B cell (primary cell): ENCODE results near the gene MDK. TPM values are rescaled to one million over a fixed set of nuclear protein-coding genes. Genes with fewer than 3 reads are reported as not detected.
"Not testable (repeated sequence)": the region's sequence is repeated elsewhere in the genome, so short reads cannot be mapped to it uniquely, and the experiment has no call there.

ENCODE experiments used
- ATAC-seq: fragments of 200-7000 bp; cut with Tn5 transposase; one replicate; pipeline ENCODE4 v1.10.0; 2021; ENCODE audit warnings: low read depth, mild to moderate bottlenecking, moderate number of reproducible peaks, moderate library complexity
- CTCF ChIA-PET: fragments of 350-600 bp; sonication (Branson Sonifier 250); formaldehyde crosslinking; loops from one replicate; lab custom pipeline; 2021; ENCODE audit warnings: antibody characterized with exemption, inconsistent platforms; lab: Charles Lee
- POLR2A ChIA-PET: fragments of 350-600 bp; sonication (Branson Sonifier 250); formaldehyde crosslinking; loops from one replicate; lab custom pipeline; 2021; ENCODE audit warnings: antibody characterized with exemption; lab: Charles Lee
- DNase-seq: peaks from one replicate; pipeline ENCODE4 v3.0.0; 2013
- H2AFZ ChIP-seq: 2 replicates; pipeline ENCODE4 v1.6.1; 2012; ENCODE audit warnings: mild to moderate bottlenecking, low read depth, low read length; ENCODE audit not compliant: insufficient read depth, poor library complexity, severe bottlenecking
- H3K27ac ChIP-seq, 2 donors: 1 replicate in 1 of 2; 2 replicates in 1 of 2; pipeline ENCODE4 v1.5.1; 2012 to 2013; ENCODE audit warnings: low read length in 2 of 2, mild to moderate bottlenecking in 2 of 2, moderate library complexity in 1 of 2
- H3K27me3 ChIP-seq, 4 experiments: fragments of 200-600 bp in 1 of 4; sonication (generic) in 1 of 4; replicated peaks in 1 of 4; 1 replicate in 2 of 4; 2 replicates in 2 of 4; pipeline versions ENCODE4 v1.6.1 to v1.7.0; 2013 to 2016; ENCODE audit warnings: low read length in 3 of 4, mild to moderate bottlenecking in 2 of 4, mixed read lengths in 1 of 4, moderate library complexity in 1 of 4; ENCODE audit not compliant: insufficient read depth in 4 of 4, control insufficient read depth in 3 of 4; ENCODE audit errors: control extremely low read depth in 1 of 4
- H3K36me3 ChIP-seq, 2 experiments: replicated peaks in 1 of 2; 1 replicate in 1 of 2; 2 replicates in 1 of 2; pipeline versions ENCODE4 v1.6.1 to v1.7.1; 2013; ENCODE audit warnings: low read length in 1 of 2; ENCODE audit not compliant: insufficient read depth in 2 of 2, control insufficient read depth in 1 of 2; ENCODE audit errors: control extremely low read depth in 1 of 2, extremely low read depth in 1 of 2
- H3K4me1 ChIP-seq, 2 donors: fragments of 200-600 bp in 1 of 2; sonication (generic) in 1 of 2; 1 replicate in 1 of 2; 2 replicates in 1 of 2; pipeline versions ENCODE4 v1.5.1 to v1.6.1; 2013 to 2017; ENCODE audit warnings: low read length in 2 of 2; ENCODE audit not compliant: control insufficient read depth in 2 of 2, insufficient read depth in 2 of 2
- H3K4me2 ChIP-seq: replicated peaks from 2 replicates; pipeline ENCODE3; 2012; ENCODE audit warnings: mild to moderate bottlenecking, low read depth, low read length; ENCODE audit not compliant: poor library complexity, severe bottlenecking
- H3K4me3 ChIP-seq, 5 experiments: fragments of 200-600 bp in 1 of 5; sonication (generic) in 1 of 5; 1 replicate in 3 of 5; 2 replicates in 2 of 5; pipeline versions ENCODE4 v1.5.1 to v1.7.0; 2011 to 2016; ENCODE audit warnings: low read length in 4 of 5, mild to moderate bottlenecking in 4 of 5, low read depth in 2 of 5, control low read depth in 1 of 5, moderate library complexity in 1 of 5; ENCODE audit not compliant: insufficient read depth in 1 of 5; ENCODE audit errors: control extremely low read depth in 1 of 5, extremely low read depth in 1 of 5
- H3K79me2 ChIP-seq: fragments of 200-600 bp; sonication (generic); one replicate; pipeline ENCODE4 v1.6.0; 2016; ENCODE audit warnings: low read length; ENCODE audit not compliant: control insufficient read depth, insufficient read depth
- H3K9ac ChIP-seq: fragments of 200-600 bp; sonication (generic); 2 replicates; pipeline ENCODE4 v1.6.1; 2017; ENCODE audit warnings: mild to moderate bottlenecking, low read length, moderate library complexity
- H3K9me3 ChIP-seq, 3 donors: one replicate each; pipeline versions ENCODE4 v1.6.1 to v1.7.1; 2013; ENCODE audit warnings: low read length in 2 of 3; ENCODE audit not compliant: control insufficient read depth in 2 of 3, insufficient read depth in 1 of 3; ENCODE audit errors: control extremely low read depth in 1 of 3
- H4K20me1 ChIP-seq: 2 replicates; pipeline ENCODE4 v1.6.0; 2012; ENCODE audit warnings: mild to moderate bottlenecking, low read length; ENCODE audit not compliant: insufficient read depth, control insufficient read depth, poor library complexity, severe bottlenecking
- H3K27ac Mint-ChIP-seq: one replicate; pipeline ENCODE4 v1.8.0; 2021; ENCODE audit warnings: mixed read lengths
- H3K27me3 Mint-ChIP-seq: one replicate; pipeline ENCODE4 v1.8.0; 2021; ENCODE audit warnings: mixed read lengths
- H3K4me1 Mint-ChIP-seq: one replicate; pipeline ENCODE4 v1.8.0; 2021; ENCODE audit warnings: mixed read lengths
- H3K4me3 Mint-ChIP-seq: one replicate; pipeline ENCODE4 v1.8.0; 2021; ENCODE audit warnings: mixed read lengths
- H3K9me3 Mint-ChIP-seq: one replicate; pipeline ENCODE4 v1.8.0; 2022; ENCODE audit warnings: mixed read lengths; ENCODE audit not compliant: insufficient read depth
- CTCF ChIP-seq: fragments of 200-600 bp; IDR thresholded peaks from one replicate; pipeline ENCODE4 v1.8.0; 2022; ENCODE audit warnings: antibody characterized with exemption, mild to moderate bottlenecking
- EZH2 ChIP-seq: IDR thresholded peaks from 2 replicates; pipeline ENCODE4 v1.6.1; 2012; ENCODE audit warnings: borderline replicate concordance, low read depth, mild to moderate bottlenecking, moderate library complexity, low read length; ENCODE audit not compliant: insufficient read depth, poor library complexity, severe bottlenecking
- WGBS: methylation state at CpG from one replicate; pipeline ENCODE4 v1.1.5; 2013; ENCODE audit warnings: missing lambda C conversion rate; ENCODE audit not compliant: insufficient coverage; 5-methylcytosine and 5-hydroxymethylcytosine counted together
- intact Hi-C: fragments of 100-400 bp; cut with micrococcal nuclease; formaldehyde crosslinking; loops from one replicate; pipeline ENCODE4 v1.10.0; 2022
- polyA plus RNA-seq: library from polyadenylated mRNA; depleted of rRNA; stranded (reverse); fragments of >200 nt; gene quantifications from 2 replicates; pipeline ENCODE4 v1.2.3, GENCODE V29; 2012
- total RNA-seq, 2 donors: library from RNA; stranded (reverse); fragments of 120-200 nt in 1 of 2; gene quantifications; 1 replicate in 1 of 2; 2 replicates in 1 of 2; pipeline versions ENCODE4 v1.2.3 to v1.2.4, GENCODE V29; 2013 to 2022

MDK gene
- total and polyA plus RNA-seq, 2 donors (not counting 1 experiment from before 2014, with no cell fraction given) = 1.5 to 2.6 TPM

DNA sequence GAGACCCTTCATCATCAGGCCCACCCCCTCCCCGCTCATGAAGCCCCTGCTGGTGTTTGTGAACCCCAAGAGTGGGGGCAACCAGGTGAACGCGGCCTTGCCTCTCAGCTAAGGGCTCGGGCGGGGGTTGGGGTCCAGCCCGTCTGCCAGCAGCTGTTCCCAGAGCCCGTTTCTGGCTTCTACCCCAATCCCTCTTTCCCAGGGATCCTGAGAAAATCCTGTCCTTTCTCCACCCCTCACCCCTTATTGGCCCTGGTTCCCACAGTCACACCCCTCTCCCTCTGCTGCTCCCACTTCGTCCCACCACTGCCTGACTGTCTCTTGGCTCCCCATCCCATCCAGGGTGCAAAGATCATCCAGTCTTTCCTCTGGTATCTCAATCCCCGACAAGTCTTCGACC lies 9.4 kb upstream of the MDK start:
- Histone ChIP-seq H3K27me3 (no peaks in the 10 kb centered on the region), H3K27ac (no peak overlapping the region), H3K4me1 (peaks cover 0 to 2% of the 10 kb centered on the region in 2 donors), H3K36me3 (peaks cover 0 to 36% of the 10 kb centered on the region in 2 experiments), H3K4me2 (no peak overlapping the region), H3K9ac (no peak overlapping the region), H4K20me1 (peaks cover 27% of the 10 kb centered on the region), H3K9me3 (no peaks in the 10 kb centered on the region), H2AFZ (no peak overlapping the region), H3K79me2 (peaks cover 6% of the 10 kb centered on the region), H3K4me3 (no peak overlapping the region)
- Mint-ChIP-seq H3K9me3 (no peaks in the 10 kb centered on the region), H3K4me3 (no peak overlapping the region), H3K27me3 (no peaks in the 10 kb centered on the region), H3K4me1 (peaks cover 8% of the 10 kb centered on the region), H3K27ac (no peak overlapping the region)
- no peak for ATAC-seq
- WGBS = 92% methylated on average over 10 of the region's 10 CpGs
- CTCF ChIA-PET = no interaction called here
- DNase-seq = no peak
- intact Hi-C loops = no loop called here
- no peak for TF ChIP-seq CTCF
- no peak for TF ChIP-seq EZH2
- POLR2A ChIA-PET = no interaction called here

DNA sequence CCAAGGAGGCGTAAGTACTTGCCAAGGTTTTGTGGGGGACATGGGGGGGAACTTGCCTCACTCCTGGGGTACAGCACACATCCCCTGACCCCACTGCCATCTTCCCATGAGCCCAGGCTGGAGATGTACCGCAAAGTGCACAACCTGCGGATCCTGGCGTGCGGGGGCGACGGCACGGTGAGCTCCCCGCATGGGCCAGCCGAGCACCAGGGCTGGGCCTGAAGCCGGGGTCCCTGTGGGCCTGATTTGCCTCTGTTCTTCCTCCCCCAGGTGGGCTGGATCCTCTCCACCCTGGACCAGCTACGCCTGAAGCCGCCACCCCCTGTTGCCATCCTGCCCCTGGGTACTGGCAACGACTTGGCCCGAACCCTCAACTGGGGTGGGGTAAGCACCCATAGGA lies 9.0 kb upstream of the MDK start:
- peaks cover 26% of the 10 kb centered on the region for H4K20me1 ChIP-seq
- POLR2A ChIA-PET = not testable (repeated sequence)

More for the DNA sequence above, 9.0 kb upstream of the MDK start:
- H3K27me3 Mint-ChIP-seq, H3K4me1 ChIP-seq, H3K27ac ChIP-seq, H3K4me1 Mint-ChIP-seq, ATAC-seq, DNase-seq, H3K79me2 ChIP-seq, H3K4me2 ChIP-seq, H2AFZ ChIP-seq, intact Hi-C loops, H3K9me3 Mint-ChIP-seq, CTCF ChIA-PET, H3K9me3 ChIP-seq, H3K4me3 Mint-ChIP-seq, H3K27ac Mint-ChIP-seq, H3K9ac ChIP-seq, H3K27me3 ChIP-seq, H3K4me3 ChIP-seq: not testable (repeated sequence)
- peaks cover 0 to 37% of the 10 kb centered on the region in 2 experiments for H3K36me3 ChIP-seq
- WGBS = over 99% methylated on average over 14 of the region's 15 CpGs
